ENCODE results near the gene TAF11L13.
"Not testable (repeated sequence)": the region's sequence is repeated elsewhere in the genome, so short reads cannot be mapped to it uniquely, and the experiment has no call there.

The TAF11L13 gene

DNA sequence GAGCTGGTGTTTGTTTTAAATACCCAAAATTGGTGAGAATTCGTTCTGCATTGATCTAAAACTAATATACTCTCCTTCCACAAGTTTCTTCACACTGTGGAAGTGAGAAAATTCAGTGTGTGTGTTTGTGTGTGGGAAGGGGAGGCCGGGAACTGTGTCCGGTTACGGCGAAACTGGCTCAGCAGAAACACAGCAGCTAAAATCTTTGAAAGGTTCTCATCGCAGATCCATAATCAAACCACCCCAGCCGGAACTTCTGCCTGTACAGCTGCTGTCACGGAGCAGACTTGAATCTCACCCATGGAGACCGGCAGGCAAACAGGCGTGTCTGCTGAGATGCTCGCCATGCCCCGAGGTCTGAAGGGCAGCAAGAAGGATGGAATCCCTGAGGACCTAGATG lies at the start of gene TAF11L13:
Gene TAF11L13 (plus strand): TSS at position 301 of the 400 bp plus-strand sequence.
- not testable (repeated sequence) for H3K27ac ChIP-seq (ENCODE audit: low read depth, low read length); H3K4me1 ChIP-seq (ENCODE audit: control insufficient read depth, insufficient read depth, low read length, unreplicated experiment); H3K36me3 ChIP-seq (ENCODE audit: insufficient read depth, low read length); H3K79me2 ChIP-seq (ENCODE audit: control insufficient read depth, insufficient read depth, low read length, unreplicated experiment); H3K27me3 ChIP-seq (ENCODE audit: insufficient read depth, low read length); H2AFZ ChIP-seq (ENCODE audit: low read length, unreplicated experiment); H3K4me3 ChIP-seq (ENCODE audit: low read depth, low read length)

DNA sequence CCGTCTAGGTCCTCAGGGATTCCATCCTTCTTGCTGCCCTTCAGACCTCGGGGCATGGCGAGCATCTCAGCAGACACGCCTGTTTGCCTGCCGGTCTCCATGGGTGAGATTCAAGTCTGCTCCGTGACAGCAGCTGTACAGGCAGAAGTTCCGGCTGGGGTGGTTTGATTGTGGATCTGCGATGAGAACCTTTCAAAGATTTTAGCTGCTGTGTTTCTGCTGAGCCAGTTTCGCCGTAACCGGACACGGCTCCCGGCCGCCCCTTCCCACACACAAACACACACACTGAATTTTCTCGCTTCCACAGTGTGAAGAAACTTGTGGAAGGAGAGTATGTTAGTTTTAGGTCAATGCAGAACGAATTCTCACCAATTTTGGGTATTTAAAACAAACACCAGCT lies 46.2 kb upstream of the TAF11L13 start, which contains the start of gene TAF11L7:
Gene TAF11L7 (minus strand): TSS at position 101 of the 400 bp plus-strand sequence.
- not testable (repeated sequence) for H2AFZ ChIP-seq (ENCODE audit: low read length, unreplicated experiment); H3K4me3 ChIP-seq (ENCODE audit: low read depth, low read length); H3K36me3 ChIP-seq (ENCODE audit: insufficient read depth, low read length); H3K27ac ChIP-seq (ENCODE audit: low read depth, low read length); H3K79me2 ChIP-seq (ENCODE audit: control insufficient read depth, insufficient read depth, low read length, unreplicated experiment); H3K27me3 ChIP-seq (ENCODE audit: insufficient read depth, low read length); H3K4me1 ChIP-seq (ENCODE audit: control insufficient read depth, insufficient read depth, low read length, unreplicated experiment)

DNA sequence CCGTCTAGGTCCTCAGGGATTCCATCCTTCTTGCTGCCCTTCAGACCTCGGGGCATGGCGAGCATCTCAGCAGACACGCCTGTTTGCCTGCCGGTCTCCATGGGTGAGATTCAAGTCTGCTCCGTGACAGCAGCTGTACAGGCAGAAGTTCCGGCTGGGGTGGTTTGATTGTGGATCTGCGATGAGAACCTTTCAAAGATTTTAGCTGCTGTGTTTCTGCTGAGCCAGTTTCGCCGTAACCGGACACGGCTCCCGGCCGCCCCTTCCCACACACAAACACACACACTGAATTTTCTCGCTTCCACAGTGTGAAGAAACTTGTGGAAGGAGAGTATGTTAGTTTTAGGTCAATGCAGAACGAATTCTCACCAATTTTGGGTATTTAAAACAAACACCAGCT lies 41.0 kb upstream of the TAF11L13 start, which contains the start of gene TAF11L8:
Gene TAF11L8 (minus strand): TSS at position 101 of the 400 bp plus-strand sequence.
- not testable (repeated sequence) for H3K36me3 ChIP-seq (ENCODE audit: insufficient read depth, low read length); H3K27me3 ChIP-seq (ENCODE audit: insufficient read depth, low read length); H2AFZ ChIP-seq (ENCODE audit: low read length, unreplicated experiment); H3K4me1 ChIP-seq (ENCODE audit: control insufficient read depth, insufficient read depth, low read length, unreplicated experiment); H3K27ac ChIP-seq (ENCODE audit: low read depth, low read length); H3K79me2 ChIP-seq (ENCODE audit: control insufficient read depth, insufficient read depth, low read length, unreplicated experiment); H3K4me3 ChIP-seq (ENCODE audit: low read depth, low read length)

GRCh38 chr5:17594255-17594654 lies 37.6 kb upstream of the TAF11L13 start, which contains the start of gene TAF11L9:
TAF11L9 (minus strand) TSS chr5:17594394.
- not testable (repeated sequence) for H3K36me3 ChIP-seq (ENCODE audit: insufficient read depth, low read length); H3K27me3 ChIP-seq (ENCODE audit: insufficient read depth, low read length); H2AFZ ChIP-seq (ENCODE audit: low read length, unreplicated experiment); H3K79me2 ChIP-seq (ENCODE audit: control insufficient read depth, insufficient read depth, low read length, unreplicated experiment); H3K4me1 ChIP-seq (ENCODE audit: control insufficient read depth, insufficient read depth, low read length, unreplicated experiment); H3K27ac ChIP-seq (ENCODE audit: low read depth, low read length); H3K4me3 ChIP-seq (ENCODE audit: low read depth, low read length)

DNA sequence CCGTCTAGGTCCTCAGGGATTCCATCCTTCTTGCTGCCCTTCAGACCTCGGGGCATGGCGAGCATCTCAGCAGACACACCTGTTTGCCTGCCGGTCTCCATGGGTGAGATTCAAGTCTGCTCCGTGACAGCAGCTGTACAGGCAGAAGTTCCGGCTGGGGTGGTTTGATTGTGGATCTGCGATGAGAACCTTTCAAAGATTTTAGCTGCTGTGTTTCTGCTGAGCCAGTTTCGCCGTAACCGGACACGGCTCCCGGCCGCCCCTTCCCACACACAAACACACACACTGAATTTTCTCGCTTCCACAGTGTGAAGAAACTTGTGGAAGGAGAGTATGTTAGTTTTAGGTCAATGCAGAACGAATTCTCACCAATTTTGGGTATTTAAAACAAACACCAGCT lies 34.2 kb upstream of the TAF11L13 start, which contains the start of gene TAF11L10:
Gene TAF11L10 (minus strand): TSS at position 101 of the 400 bp plus-strand sequence.
- not testable (repeated sequence) for H3K79me2 ChIP-seq (ENCODE audit: control insufficient read depth, insufficient read depth, low read length, unreplicated experiment); H3K4me1 ChIP-seq (ENCODE audit: control insufficient read depth, insufficient read depth, low read length, unreplicated experiment); H3K27me3 ChIP-seq (ENCODE audit: insufficient read depth, low read length); H3K36me3 ChIP-seq (ENCODE audit: insufficient read depth, low read length); H3K4me3 ChIP-seq (ENCODE audit: low read depth, low read length); H3K27ac ChIP-seq (ENCODE audit: low read depth, low read length); H2AFZ ChIP-seq (ENCODE audit: low read length, unreplicated experiment)

GRCh38 chr5:17603880-17604279 lies 28.0 kb upstream of the TAF11L13 start, which contains the start of gene TAF11L11:
TAF11L11 (plus strand) TSS chr5:17604183.
- H3K4me1 ChIP-seq (ENCODE audit: control insufficient read depth, insufficient read depth, low read length, unreplicated experiment); H2AFZ ChIP-seq (ENCODE audit: low read length, unreplicated experiment); H3K27me3 ChIP-seq (ENCODE audit: insufficient read depth, low read length); H3K36me3 ChIP-seq (ENCODE audit: insufficient read depth, low read length); H3K79me2 ChIP-seq (ENCODE audit: control insufficient read depth, insufficient read depth, low read length, unreplicated experiment); H3K27ac ChIP-seq (ENCODE audit: low read depth, low read length); H3K4me3 ChIP-seq (ENCODE audit: low read depth, low read length): not testable (repeated sequence)

DNA sequence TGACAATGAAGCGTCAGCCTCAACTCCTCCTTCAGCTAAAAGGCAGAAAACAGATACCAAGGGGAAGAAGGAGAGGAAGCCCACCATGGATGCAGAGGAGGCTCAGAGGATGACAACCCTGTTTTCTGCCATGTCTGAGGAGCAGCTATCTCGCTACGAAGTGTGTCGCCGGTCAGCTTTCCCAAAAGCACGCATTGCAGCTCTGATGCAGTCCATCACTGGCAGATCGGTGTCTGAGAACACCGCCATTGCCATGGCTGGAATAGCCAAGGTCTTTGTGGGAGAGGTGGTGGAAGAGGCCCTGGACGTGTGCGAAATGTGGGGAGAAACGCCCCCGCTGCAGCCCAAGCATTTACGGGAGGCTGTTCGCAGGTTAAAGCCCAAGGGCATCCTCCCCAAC lies 26.9 kb upstream of the TAF11L13 start:
- Histone ChIP-seq H3K79me2 (ENCODE audit: control insufficient read depth, insufficient read depth, low read length, unreplicated experiment) (no peaks in the 10 kb centered on the region), H2AFZ (ENCODE audit: low read length, unreplicated experiment) (no peak overlapping the region), H3K27me3 (ENCODE audit: insufficient read depth, low read length) (no peaks in the 10 kb centered on the region), H3K4me3 (ENCODE audit: low read depth, low read length) (no peak overlapping the region), H3K27ac (ENCODE audit: low read depth, low read length) (no peak overlapping the region), H3K4me1 (ENCODE audit: control insufficient read depth, insufficient read depth, low read length, unreplicated experiment) (no peaks in the 10 kb centered on the region), H3K36me3 (ENCODE audit: insufficient read depth, low read length) (no peaks in the 10 kb centered on the region)

GRCh38 chr5:17607461-17607860 lies 24.4 kb upstream of the TAF11L13 start:
- not testable (repeated sequence) for H3K36me3 ChIP-seq (ENCODE audit: insufficient read depth, low read length); H3K27ac ChIP-seq (ENCODE audit: low read depth, low read length); H3K27me3 ChIP-seq (ENCODE audit: insufficient read depth, low read length)

GRCh38 chr5:17610092-17610491 lies 21.8 kb upstream of the TAF11L13 start, which contains the start of gene TAF11L12:
TAF11L12 (plus strand) TSS chr5:17610392.
- H3K27ac ChIP-seq (ENCODE audit: low read depth, low read length); H3K36me3 ChIP-seq (ENCODE audit: insufficient read depth, low read length); H2AFZ ChIP-seq (ENCODE audit: low read length, unreplicated experiment); H3K4me1 ChIP-seq (ENCODE audit: control insufficient read depth, insufficient read depth, low read length, unreplicated experiment); H3K79me2 ChIP-seq (ENCODE audit: control insufficient read depth, insufficient read depth, low read length, unreplicated experiment); H3K27me3 ChIP-seq (ENCODE audit: insufficient read depth, low read length); H3K4me3 ChIP-seq (ENCODE audit: low read depth, low read length): not testable (repeated sequence)

More at GRCh38 chr5:17607461-17607860, 24.4 kb upstream of the TAF11L13 start:
- not testable (repeated sequence) for H3K4me3 ChIP-seq (ENCODE audit: low read depth, low read length); H3K79me2 ChIP-seq (ENCODE audit: control insufficient read depth, insufficient read depth, low read length, unreplicated experiment); H3K4me1 ChIP-seq (ENCODE audit: control insufficient read depth, insufficient read depth, low read length, unreplicated experiment); H2AFZ ChIP-seq (ENCODE audit: low read length, unreplicated experiment)

DNA sequence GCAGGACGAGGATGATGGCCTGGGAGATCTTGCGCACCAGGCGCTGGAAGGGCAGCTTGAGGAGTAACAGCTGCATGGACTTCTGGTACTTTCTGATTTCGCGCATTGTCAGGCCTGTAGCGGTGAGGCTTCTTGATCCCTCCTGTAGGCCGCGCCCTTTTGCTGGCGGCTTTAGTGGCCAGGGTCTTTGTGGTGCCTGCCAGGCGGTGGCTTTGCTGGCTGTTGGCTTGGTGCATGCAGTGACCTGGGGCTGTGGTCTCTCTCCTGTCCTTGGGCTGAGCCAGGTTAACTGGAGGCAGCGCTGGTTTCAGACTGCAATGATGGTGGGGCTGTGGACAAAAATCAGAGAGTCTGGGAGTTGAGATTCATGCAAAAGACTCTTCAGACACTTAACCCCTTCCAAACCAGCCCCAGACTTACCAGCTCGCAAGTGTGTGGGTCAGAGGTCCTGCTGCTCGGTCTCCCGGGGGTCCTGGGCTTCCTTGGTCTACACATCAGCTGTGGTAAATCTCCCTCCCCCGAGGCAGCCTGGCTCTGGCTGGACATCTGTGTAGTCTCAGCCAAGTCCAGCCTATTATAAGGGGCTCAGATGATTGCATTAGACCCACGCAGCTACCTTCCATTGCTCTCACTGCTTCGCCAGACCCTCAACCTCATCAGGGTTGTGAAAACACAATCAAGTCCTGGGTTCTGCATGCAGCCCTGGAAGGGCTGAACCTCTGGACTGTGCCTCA lies 16.8 kb upstream of the TAF11L13 start:
- Histone ChIP-seq H3K27ac (ENCODE audit: low read depth, low read length) (no peak overlapping the region), H2AFZ (ENCODE audit: low read length, unreplicated experiment) (no peak overlapping the region), H3K4me1 (ENCODE audit: control insufficient read depth, insufficient read depth, low read length, unreplicated experiment) (no peaks in the 10 kb centered on the region), H3K4me3 (ENCODE audit: low read depth, low read length) (no peak overlapping the region), H3K27me3 (ENCODE audit: insufficient read depth, low read length) (no peaks in the 10 kb centered on the region), H3K36me3 (ENCODE audit: insufficient read depth, low read length) (no peaks in the 10 kb centered on the region), H3K79me2 (ENCODE audit: control insufficient read depth, insufficient read depth, low read length, unreplicated experiment) (no peaks in the 10 kb centered on the region)

- no peak overlapping the region for H2AFZ ChIP-seq (ENCODE audit: low read length, unreplicated experiment)
Measured at GRCh38 chr5:17619354-17619753, 12.5 kb upstream of the TAF11L13 start.

More at GRCh38 chr5:17619354-17619753, 12.5 kb upstream of the TAF11L13 start:
- no peak overlapping the region for H3K4me3 ChIP-seq (ENCODE audit: low read depth, low read length)
- no peaks in the 10 kb centered on the region for H3K4me1 ChIP-seq (ENCODE audit: control insufficient read depth, insufficient read depth, low read length, unreplicated experiment)
- no peaks in the 10 kb centered on the region for H3K79me2 ChIP-seq (ENCODE audit: control insufficient read depth, insufficient read depth, low read length, unreplicated experiment)
- no peak overlapping the region for H3K27ac ChIP-seq (ENCODE audit: low read depth, low read length)
- H3K36me3 ChIP-seq (ENCODE audit: insufficient read depth, low read length): no peaks in the 10 kb centered on the region
- no peaks in the 10 kb centered on the region for H3K27me3 ChIP-seq (ENCODE audit: insufficient read depth, low read length)

All from ACC112 (cell line).